ENCODE measurements around the gene CDC7.
"Not testable (repeated sequence)": the region's sequence is repeated elsewhere in the genome, so short reads cannot be mapped to it uniquely, and the experiment has no call there.

CDC7 gene

GRCh38 chr1:91500756-91501522, at the start of gene CDC7:
Gene CDC7, plus strand, starts transcription at chr1:91500851. Its CDS starts 866 bp downstream, at chr1:91501717.
- DNase-seq (ENCODE audit: low read depth): peak; percentile 86

DNA sequence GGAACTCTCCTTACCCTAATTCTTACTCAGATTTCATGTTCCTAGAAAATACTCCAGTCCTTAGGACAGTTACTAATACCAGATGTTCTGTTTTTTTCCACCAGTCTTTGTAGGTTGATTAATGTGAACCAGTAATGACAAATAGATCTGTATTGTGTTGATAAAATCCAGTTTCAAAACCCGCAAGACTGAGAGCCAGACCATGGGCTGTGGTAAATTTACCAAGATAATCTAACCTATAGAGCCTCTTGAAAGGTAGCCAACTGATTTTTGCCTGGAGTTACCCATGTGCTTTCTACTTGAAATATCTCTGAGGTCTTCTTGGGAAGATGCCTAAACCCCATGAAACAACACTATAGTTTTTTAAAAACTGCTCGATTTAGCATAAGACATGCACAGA, 46.5 kb upstream of the CDC7 start:
- DNase-seq (ENCODE audit: low read depth): no peak

DNA sequence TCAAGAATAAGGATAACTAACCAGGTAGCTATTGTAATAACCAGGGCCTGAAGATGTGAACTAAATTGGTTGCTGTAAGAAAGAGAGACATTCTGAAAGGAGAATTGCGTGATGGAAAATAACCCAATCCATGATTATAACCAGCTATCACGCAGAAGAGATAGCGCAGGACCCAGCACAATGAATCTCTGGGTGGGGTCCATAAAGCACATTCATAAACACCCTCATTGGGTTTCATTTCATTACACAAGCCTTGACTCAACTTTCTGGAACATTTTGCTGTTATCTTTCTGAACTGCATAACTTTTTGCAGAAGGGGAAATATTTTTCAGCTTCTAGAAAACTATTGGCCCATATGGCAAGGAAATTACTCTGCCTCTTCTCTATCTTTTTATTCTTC, 45.3 kb upstream of the CDC7 start:
- no peak for DNase-seq (ENCODE audit: low read depth)

DNA sequence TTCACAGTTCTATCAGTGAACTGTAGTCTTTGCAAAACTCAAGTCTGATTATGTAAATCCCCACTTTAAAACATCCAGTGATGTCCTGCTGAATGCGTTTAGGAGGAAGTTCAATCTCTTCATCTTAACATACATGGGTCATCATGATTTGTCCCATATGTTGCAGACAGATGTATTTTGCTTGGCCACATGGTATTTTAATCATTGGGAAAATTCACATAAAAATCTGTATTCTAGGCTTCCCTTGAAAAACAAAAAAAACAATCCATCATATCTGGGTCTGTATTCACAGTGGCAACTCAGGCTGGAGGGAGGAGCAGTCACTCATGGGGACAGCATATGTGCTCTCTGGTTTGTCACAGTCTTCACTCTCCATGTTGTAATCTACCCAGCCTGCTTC, 44.8 kb upstream of the CDC7 start:
- DNase-seq (ENCODE audit: low read depth): no peak

DNA sequence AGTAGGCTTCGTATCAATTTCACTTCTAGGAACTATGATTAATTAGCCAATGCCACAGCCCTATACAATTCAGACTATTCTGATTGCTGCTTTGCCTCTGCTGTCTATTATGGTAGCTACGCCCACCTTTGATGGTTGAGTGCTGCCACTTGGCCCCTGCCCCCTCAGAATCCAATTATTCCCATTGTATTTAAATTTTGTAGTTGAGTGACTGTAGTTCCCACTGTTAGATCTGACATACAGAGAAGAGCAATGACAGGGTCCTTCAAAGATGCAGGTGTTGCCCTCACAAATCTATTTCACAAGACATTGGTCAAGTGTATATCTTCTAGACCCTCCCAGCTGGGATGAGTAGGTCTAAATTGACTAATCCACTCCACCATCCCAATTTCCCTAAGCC, 35.3 kb upstream of the CDC7 start:
- DNase-seq (ENCODE audit: low read depth): not testable (repeated sequence)

GRCh38 chr1:91476533-91477217, 24.0 kb upstream of the CDC7 start:
- DNase-seq (ENCODE audit: low read depth): no peak

DNA sequence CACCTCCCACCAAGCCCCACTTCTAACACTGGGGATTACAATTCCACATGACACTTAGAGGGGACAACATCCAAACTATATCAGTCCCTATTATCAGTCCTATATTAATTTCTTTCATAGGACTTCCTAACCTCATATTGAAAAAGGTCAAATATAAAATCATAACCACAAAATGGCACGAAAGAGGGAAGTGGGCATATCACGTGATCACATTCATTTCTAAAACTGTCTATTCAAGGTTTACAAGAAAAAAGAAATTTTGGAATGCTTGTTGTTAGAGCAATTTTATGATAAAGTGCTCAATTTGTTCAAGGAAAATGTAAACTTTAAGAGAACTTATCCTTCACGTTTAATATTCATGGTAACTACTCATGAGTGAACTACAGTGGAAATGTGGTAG, 13.2 kb upstream of the CDC7 start:
- no peak for DNase-seq (ENCODE audit: low read depth)

- no peak for DNase-seq (ENCODE audit: low read depth)
These were observed 10.2 kb upstream of the CDC7 start for GRCh38 chr1:91490501-91490900.

GRCh38 chr1:91498035-91498434, 2.6 kb upstream of the CDC7 start:
- no peak for DNase-seq (ENCODE audit: low read depth)

DNA sequence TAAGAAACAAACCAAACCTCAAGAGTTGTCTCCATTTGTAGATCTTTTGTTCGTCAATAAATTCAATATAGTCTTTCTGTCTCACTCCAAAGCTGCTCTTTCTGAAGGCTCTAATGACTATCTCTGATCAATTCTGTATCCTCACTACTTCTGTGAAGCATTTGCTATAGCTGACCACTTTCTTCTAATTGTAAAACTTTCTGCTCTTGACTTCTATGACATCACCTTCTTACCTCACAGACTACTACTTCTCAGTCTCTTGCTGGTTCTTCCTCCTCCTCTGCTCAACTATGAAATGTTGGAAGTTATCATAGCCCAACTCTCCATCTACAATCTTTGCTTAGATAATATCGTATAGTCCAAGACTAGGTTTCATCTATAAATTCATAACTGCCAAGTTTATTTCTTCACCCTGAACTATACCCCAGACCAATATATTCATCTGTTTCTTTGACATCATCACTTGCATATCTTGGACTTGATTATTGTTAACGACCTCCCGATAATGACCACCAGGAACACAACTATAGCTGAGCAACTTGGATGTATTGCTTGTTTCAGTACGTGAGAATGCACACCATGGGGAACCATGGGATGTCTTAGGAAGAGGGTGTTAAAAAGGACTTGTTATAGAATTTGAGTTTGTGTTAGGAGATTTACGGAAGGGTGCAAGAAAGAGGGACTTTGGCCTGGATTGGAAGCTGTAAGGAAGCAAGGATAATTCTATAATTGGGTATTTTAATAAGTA, 2.0 kb upstream of the CDC7 start:
- no peak for DNase-seq (ENCODE audit: low read depth)

DNA sequence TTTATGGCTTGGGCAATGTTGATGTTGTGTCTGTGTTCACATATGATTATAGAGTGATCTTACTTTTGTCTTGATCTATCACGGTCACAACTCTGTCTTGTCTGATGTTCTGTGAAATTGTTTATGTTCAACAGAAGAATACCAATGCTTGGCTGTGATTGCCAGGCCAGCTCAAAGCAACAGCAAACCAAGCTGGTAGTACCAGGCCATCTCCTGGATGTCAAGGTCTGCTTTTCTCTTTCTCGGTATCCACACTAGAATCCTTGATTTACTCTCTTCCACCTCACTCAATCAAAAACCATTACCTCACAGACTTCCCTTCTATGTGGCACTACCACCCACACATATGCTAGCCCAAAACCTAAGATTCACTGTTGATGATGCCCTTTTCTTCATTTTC, 1.3 kb upstream of the CDC7 start:
- no peak for DNase-seq (ENCODE audit: low read depth)

- no peak for DNase-seq (ENCODE audit: low read depth)
These were observed 521 bp upstream of the CDC7 start for GRCh38 chr1:91499904-91500755.

- DNase-seq (ENCODE audit: low read depth): peak; percentile 6
These were observed 836 bp downstream of the CDC7 start for GRCh38 chr1:91501523-91501851.

GRCh38 chr1:91501971-91502671, 1.5 kb downstream of the CDC7 start:
- no peak for DNase-seq (ENCODE audit: low read depth)

GRCh38 chr1:91502672-91503184, 2.1 kb downstream of the CDC7 start:
- DNase-seq (ENCODE audit: low read depth): no peak

DNA sequence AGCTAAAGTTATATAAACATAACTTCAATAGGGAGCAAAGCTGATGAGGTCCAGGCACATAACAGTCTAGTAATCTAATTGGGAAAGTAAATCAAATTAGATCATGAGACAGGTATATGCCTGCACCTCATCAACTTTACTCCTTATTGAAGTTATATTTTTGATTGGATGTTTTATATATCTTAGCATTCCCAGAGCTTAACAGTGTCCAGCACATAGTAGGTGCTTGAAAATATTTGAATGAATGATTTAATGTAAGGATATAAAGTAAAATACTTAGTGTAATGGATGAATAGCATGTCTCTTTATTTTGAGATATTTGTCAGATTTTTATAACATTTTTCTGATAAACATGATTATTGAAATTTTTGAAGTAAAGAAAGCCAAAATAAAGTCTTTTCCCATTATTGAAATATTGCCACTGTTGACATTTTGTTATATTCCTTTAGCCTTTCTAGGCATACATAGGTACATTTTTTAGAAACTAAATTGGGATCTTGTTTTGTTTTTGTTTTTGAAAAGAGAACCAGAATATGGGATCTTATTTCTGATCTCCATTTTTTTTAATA, 2.8 kb downstream of the CDC7 start:
- no peak for DNase-seq (ENCODE audit: low read depth)

DNA sequence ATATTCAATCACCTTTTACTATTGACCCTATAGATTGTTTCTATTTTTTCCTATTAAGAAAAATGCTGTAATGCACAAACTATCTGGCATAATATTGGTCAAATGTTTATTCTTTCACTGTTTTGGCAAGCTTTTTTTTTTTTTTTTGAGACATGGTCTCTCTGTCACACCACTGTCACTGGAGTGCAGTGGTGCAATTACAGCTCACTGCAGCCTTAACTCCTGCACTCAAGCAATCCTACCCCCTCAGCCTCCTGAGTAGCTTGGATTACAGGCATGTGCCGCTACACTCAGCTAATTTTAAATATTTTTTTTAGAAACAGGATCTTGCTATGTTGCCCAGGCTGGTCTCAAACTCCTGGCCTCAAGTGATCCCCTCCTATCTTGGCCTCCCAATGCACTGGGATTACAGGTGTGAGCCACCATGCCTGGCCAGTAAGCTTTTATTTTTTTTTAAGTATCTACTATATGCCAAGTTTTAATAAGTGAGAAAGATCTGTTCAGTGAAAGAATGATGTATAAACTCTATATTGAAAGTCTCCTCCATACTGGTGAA, 3.4 kb downstream of the CDC7 start:
- DNase-seq (ENCODE audit: low read depth): no peak

DNA sequence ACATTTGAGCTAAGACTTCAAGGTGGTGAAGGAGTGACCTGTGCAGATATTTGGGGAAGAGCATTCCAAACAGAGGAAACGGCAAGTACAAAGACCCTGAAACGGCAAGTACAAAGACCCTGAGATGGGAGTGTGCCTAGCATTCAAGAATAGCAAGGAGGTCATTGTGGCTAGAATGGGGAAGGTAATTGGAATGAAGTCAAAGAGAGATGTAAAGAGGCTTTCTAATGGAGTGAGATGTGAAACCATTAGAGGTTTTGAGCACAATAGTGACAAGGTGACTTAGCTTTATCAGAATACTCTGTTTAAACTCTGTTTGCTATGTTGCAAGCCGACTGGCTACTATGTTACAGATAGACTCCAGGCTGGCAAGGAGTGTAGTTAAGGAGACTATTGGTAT, 4.4 kb downstream of the CDC7 start:
- no peak for DNase-seq (ENCODE audit: low read depth)

- DNase-seq (ENCODE audit: low read depth): no peak
These were observed 5.4 kb downstream of the CDC7 start for GRCh38 chr1:91506071-91506470.

- DNase-seq (ENCODE audit: low read depth): no peak
These were observed 6.7 kb downstream of the CDC7 start for GRCh38 chr1:91507328-91507727.

DNA sequence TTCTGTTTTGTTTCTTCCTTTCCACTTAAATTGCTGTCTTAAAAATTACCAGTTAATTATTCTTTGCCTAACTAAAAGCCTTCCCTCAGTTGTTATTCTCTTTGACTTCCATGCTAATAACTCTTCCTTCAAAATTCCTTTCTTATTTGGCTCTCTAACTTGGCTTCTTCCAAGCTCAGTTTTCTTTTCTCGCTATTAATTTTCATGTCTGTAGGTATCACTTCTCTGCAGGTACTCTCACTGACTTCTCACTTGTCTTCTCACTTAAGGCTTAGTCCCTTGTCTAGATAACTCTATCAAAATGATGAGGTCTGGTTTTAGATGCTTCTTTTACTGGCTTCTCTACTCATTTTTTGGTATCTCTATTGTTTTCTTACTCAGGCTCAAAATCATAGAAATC, 10.1 kb downstream of the CDC7 start:
- DNase-seq (ENCODE audit: low read depth): no peak
